Stimulated activated CD8-positive, alpha-beta memory T cell treated with anti-CD3 and anti-CD28 coated beads, Interleukin-15, amount 100 ng/mL, for 24 hours (primary cell): ENCODE results near the gene CROCC2.

Source experiments
- DNase-seq: peaks from one replicate; pipeline ENCODE4 v3.0.0-alpha.2; 2020; ENCODE audit warnings: low read depth

Gene CROCC2

GRCh38 chr2:240921311-240921994 lies 15.3 kb downstream of the CROCC2 start:
- no peak for DNase-seq

GRCh38 chr2:240921995-240922244 lies 15.8 kb downstream of the CROCC2 start:
- no peak for DNase-seq

- no peak for DNase-seq
Observed at GRCh38 chr2:240922245-240922981, 16.3 kb downstream of the CROCC2 start.

GRCh38 chr2:240922982-240923537 lies 16.9 kb downstream of the CROCC2 start:
- DNase-seq, result no peak

- DNase-seq, result no peak
Observed at GRCh38 chr2:240925191-240925567, 19.0 kb downstream of the CROCC2 start.

GRCh38 chr2:240925568-240926515 lies 19.7 kb downstream of the CROCC2 start:
- no peak for DNase-seq

GRCh38 chr2:240926516-240927389 lies 20.6 kb downstream of the CROCC2 start:
- no peak for DNase-seq

- no peak for DNase-seq
Observed at GRCh38 chr2:240927390-240927781, 21.2 kb downstream of the CROCC2 start.

- DNase-seq, result no peak
Observed at GRCh38 chr2:240928476-240929363, 22.6 kb downstream of the CROCC2 start.

GRCh38 chr2:240929364-240930095 lies 23.4 kb downstream of the CROCC2 start:
- DNase-seq, result no peak

- DNase-seq, result no peak
Observed at GRCh38 chr2:240930096-240930630, 24.0 kb downstream of the CROCC2 start.

GRCh38 chr2:240930631-240931318 lies 24.6 kb downstream of the CROCC2 start:
- DNase-seq, result no peak

GRCh38 chr2:240931319-240931949 lies 25.3 kb downstream of the CROCC2 start:
- no peak for DNase-seq

- DNase-seq, result no peak
Observed at GRCh38 chr2:240932001-240932723, 26.0 kb downstream of the CROCC2 start.

- no peak for DNase-seq
Observed at GRCh38 chr2:240932724-240933047, 26.6 kb downstream of the CROCC2 start.

- no peak for DNase-seq
Observed at GRCh38 chr2:240933048-240933965, 27.2 kb downstream of the CROCC2 start.
